Dermis blood vessel endothelial cell (primary cell): Measurements from ENCODE around the gene DPP4. TPM values are rescaled to one million over a fixed set of nuclear protein-coding genes. Genes with fewer than 3 reads are reported as not detected.

ENCODE experiments used
- DNase-seq: peaks from one replicate; pipeline ENCODE4 v3.0.0; 2010
- total RNA-seq: library from RNA; depleted of rRNA; stranded (reverse); fragments of >200 nt; gene quantifications from 2 replicates; pipeline ENCODE4 v1.2.3, GENCODE V29; 2014

Gene DPP4
- total RNA-seq, 1 donor from 2014 or later = 84.1 TPM

- no peak for DNase-seq
These were observed 57.9 kb downstream of the DPP4 start for GRCh38 chr2:162016080-162016479.

GRCh38 chr2:162014751-162015150 is 59.3 kb downstream of the DPP4 start:
- DNase-seq = peak; percentile 41

DNA sequence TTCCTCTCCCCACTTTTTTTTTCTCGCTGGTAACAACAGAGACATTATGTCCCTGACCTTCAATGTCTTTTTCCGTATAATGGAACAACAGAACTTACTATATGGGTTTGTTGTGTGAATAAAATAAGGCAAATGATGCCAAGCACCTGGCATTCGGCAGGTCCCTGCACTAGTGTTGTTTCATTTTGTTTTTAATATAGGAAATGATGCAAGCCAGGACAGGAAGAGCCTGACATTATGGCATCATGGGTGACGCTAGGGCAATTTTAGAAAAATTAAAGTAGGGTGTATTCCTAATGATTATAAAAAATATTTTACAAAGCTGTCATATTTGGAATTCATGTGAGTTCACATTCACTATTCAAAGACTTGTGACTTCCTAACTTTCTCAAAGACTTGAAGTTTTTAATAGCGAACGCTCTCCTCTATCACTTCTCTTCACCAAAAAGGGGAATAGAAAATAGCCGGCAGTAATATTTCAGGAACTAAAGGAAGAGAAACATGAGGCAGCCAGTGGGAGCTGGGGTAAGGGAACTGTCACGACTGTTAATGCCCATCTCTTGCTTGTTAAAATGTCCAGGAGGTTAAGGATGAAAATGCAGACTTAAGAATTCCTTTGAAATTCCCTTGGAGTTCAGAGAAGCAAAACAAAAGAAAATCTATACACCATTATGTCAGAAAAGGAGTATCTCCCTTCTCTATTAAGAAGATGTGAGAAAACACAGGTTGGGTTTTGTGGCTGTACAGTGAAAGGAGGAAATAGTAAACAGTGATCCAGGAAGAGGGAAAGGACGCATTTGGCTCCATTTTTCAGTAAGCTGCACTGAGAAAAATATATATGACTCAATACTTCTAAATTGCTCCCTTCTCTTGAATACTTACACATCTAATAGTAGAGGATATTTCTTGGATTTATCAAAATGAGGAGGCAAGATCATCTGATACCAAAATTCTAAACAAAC is 60.2 kb downstream of the DPP4 start:
- peak; percentile 73 for DNase-seq

DNA sequence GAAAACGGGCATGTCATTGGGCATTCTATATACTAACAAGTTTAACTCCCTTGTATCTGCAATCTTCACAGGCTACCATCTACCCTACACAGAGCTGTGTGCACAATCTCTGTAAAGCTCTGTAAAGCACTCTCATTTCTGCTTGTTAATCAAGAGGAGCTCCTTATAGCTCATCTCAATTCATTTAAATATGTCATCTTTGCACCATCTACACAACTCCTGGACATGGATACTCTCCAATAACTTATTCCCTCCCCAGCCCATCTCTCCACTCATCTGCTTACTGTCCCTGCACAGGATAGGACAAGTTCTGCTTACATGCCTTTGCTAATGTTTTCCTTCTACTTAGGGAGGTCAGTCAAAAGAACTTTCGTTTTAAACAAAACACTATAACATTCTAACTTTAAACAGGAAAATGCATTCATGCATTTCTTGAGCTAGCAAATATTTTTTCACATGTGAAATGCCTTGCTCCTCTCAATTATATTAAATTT is 61.4 kb downstream of the DPP4 start:
- DNase-seq = peak; percentile 24

- DNase-seq = peak; percentile 11
These were observed 62.1 kb downstream of the DPP4 start for GRCh38 chr2:162011706-162012564.

DNA sequence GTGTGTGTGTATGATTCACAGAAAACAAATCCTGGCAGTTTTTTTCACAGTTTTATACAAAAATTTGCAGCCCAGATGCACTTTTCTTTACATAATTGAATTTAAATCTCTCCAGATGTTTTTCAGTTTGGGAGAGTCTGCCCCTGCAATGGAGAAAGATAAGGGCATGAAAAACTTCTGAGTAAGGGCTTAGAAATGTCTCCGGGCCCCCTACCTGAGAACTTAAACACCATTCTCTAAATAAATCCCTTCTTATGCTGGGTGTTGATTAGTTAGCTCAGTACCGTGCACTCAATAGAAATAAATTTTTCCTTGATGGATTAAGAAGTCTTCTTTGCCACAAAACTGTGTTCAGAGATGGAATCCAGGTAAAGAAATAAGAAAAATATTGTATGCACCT is 64.5 kb downstream of the DPP4 start:
- DNase-seq = no peak

GRCh38 chr2:162007447-162008040 is 66.5 kb downstream of the DPP4 start:
- DNase-seq = peak; percentile 55

- no peak for DNase-seq
These were observed 67.7 kb downstream of the DPP4 start for GRCh38 chr2:162006337-162006736.

DNA sequence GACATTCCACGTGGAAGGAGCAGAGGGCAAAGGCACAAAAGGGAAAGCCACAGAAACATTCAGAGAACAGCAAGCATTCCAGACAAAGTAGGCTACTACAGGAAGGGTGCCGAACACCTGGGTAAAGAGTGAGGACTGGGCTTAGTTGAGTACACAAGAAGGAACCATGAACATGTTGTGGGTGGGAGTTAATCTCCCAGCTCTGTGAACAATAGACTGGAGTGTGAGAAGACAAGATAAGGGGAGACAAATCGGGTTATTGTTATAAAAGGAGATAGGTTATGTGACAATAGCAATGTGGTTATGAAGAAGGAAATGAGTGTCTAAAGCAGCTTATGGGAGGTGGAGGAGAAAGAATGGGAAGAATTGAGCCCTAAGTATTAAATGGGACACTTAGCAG is 70.0 kb downstream of the DPP4 start:
- DNase-seq = no peak

- DNase-seq = no peak
These were observed 71.3 kb downstream of the DPP4 start for GRCh38 chr2:162002623-162003235.

- DNase-seq = no peak
These were observed 73.6 kb downstream of the DPP4 start for GRCh38 chr2:162000431-162000830.

GRCh38 chr2:161999321-161999720 is 74.7 kb downstream of the DPP4 start:
- DNase-seq = no peak

- no peak for DNase-seq
These were observed 75.2 kb downstream of the DPP4 start for GRCh38 chr2:161998857-161999256.

DNA sequence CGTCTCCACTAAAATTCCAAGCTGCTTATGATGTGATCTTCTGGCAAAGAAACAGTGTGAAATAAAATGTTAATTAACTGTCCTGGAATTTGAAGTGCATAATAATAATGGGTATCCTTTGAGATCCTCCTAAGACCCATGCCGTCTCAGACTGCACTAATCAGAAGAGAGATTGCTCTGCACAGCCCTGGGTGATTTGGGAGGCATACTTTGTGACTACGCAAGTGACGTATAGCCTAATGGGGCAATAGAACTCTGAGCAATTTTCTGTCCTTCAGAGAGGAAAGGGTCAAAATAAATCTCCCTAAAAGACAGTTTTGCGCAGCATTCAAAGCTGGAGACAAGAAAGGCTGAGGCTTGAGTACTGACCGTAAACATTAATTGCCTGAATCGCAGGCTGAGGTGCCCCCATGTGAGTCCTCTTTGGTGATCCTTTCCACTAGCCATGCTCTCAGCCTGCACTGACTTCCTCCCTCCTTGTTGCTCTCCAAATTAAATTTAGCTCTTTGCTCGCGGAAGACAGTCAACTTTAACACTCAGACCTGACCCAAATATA is 76.0 kb downstream of the DPP4 start:
- no peak for DNase-seq

DNA sequence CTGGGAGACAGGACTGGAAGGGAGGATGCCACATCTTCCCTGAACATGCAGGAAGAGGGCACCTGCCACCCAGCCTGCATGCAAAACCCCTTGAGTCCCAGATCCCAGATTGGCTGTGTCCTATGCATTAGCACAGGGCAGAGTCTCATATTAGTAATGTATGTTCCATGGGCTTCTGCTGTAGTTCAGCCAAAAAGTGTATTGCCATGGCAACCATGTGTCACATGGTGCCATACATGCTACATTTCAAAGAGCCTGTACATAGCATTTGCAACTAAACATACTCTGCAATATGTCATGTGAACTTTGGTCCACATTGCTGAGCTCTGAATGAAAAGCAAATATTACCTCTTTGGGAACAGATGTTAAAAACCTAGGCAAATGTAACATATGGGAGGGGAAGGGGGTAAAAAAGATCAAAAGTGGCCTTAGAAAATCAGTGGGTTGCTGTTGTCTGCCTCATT is 78.4 kb downstream of the DPP4 start:
- no peak for DNase-seq

DNA sequence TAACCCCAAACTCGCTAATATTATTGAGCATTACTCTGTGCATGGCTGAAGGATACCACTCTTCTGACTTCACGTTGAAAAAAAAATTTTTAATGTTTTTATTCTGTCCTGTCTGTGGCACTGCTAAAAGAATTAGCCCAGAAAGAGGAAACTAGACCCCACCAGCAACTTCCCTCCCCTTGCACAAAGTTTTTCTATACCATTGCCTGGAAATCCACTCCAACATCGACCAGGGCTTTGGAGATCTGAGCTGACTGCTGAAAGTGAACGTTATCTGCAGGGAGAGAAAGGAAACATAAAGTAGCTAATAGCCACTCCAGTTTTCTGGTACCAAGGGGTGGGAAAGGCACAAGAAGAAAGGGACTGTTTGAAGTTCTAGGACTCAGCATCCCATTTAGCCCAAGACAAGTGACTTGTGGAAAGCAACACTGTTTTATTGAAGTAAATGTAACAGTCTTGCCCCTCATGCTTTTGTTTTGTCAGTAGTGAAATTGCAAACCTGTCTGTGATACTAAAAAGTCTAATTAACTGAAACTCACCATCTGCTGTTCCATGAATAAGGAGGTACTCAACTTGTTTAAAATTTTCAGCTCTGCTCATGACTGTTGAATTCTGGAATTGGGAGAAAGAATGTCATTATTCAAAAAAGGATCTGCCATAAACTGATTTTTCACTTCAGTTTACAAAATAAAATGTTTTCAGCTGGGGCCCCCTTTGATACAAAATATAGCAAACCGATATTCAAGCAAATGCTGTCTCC is 79.1 kb downstream of the DPP4 start:
- DNase-seq = no peak

DNA sequence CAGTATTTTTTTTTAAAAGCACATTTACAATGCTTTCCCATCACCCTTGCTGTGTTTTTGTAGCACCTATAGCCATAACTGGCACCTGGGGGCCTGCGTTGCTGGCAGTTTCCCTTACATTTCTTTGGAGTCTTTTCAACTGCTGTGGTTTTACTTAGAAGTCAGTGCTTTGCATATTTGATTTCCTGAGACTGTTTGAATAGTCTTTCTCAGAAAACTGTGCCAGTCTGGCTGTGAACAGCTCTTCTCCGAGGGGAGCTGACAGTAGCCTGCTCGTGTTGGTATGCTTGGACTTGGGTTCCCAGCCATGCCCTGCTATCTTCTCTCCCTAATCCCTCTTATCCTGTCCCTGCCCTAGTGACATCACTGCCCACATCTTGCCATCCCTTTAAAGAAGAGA is 81.5 kb downstream of the DPP4 start:
- no peak for DNase-seq

GRCh38 chr2:161991991-161992390 is 82.0 kb downstream of the DPP4 start:
- no peak for DNase-seq

- DNase-seq = peak; percentile 16
These were observed 83.3 kb downstream of the DPP4 start for GRCh38 chr2:161990741-161991140.

DNA sequence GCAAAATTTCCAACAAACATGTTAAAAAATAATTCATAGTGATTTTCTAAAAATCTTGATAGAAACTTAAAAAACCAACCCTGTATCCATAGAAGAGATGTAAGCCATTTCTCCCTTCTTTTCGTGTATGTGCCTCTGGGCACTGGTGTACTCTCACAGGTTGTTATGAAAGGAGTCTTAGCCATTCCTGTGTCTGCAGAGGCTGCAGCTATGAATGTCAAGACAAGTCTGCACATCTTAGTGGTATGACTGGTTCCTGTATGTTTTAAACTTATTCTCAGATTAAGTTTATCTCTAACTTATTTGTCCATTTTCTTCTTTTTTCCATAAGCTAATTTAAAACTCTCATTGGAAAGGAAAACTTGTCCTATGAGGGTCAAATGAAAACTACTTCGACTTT is 84.0 kb downstream of the DPP4 start:
- no peak for DNase-seq

GRCh38 chr2:161988589-161988988 is 85.4 kb downstream of the DPP4 start:
- DNase-seq = no peak
